ENCODE measurements around the gene FAM20C. TPM values are rescaled to one million over a fixed set of nuclear protein-coding genes. Genes with fewer than 3 reads are reported as not detected.

The FAM20C gene
- total and polyA plus RNA-seq, 2 donors (not counting 3 experiments of a cell fraction or from before 2014, with no cell fraction given) = 14.2 to 34.5 TPM

- intact Hi-C loops (cut with micrococcal nuclease) = no loop called here
- no peak for FAIRE-seq
- POLR2A ChIA-PET = no interaction called here
These were observed 20.4 kb upstream of the FAM20C start for GRCh38 chr7:171912-172515.

More at GRCh38 chr7:171912-172515, 20.4 kb upstream of the FAM20C start:
- Histone ChIP-seq H3K4me1 (ENCODE audit: control insufficient read depth, extremely low read depth, insufficient read depth, low read length) (no peaks in the 10 kb centered on the region), H3K9me1 (replicated peaks; ENCODE audit: control insufficient read depth, extremely low read depth, insufficient read depth, low read length) (no peaks in the 10 kb centered on the region), H3K9me3 (replicated peaks; ENCODE audit: control insufficient read depth, insufficient read depth, low read length) (no peaks in the 10 kb centered on the region), H3K27me3 (ENCODE audit: control insufficient read depth in 2 of 2, insufficient read depth in 2 of 2, low read length in 2 of 2) (no peaks in the 10 kb centered on the region), H2AFZ (ENCODE audit: low read depth, low read length) (no peak overlapping the region), H3K4me3 (replicated peaks in 1 of 3; ENCODE audit: insufficient read depth in 1 of 3, low read depth in 1 of 3, low read length in 3 of 3) (no peak overlapping the region), H3K27ac (ENCODE audit: insufficient read depth, low read depth, low read length) (no peak overlapping the region), H3K9ac (replicated peaks; ENCODE audit: extremely low read depth, insufficient read depth, low read length) (no peak overlapping the region), H4K20me1 (replicated peaks; ENCODE audit: control insufficient read depth, extremely low read depth, insufficient read depth, low read length) (no peaks in the 10 kb centered on the region), H3K36me3 (ENCODE audit: control insufficient read depth in 2 of 2, extremely low read depth in 1 of 2, insufficient read depth in 2 of 2, low read length in 2 of 2) (no peaks in the 10 kb centered on the region), H3K79me2 (ENCODE audit: control insufficient read depth, insufficient read depth, low read length) (no peaks in the 10 kb centered on the region), H3K4me2 (ENCODE audit: insufficient read depth, low read length) (no peak overlapping the region)
- CTCF ChIA-PET = interaction anchor here (1.2 to 2.4 kb wide), 3 partner anchors 16 to 20 kb away, joined by 3 to 8 read pairs (median 4); partner anchors contain the start of gene FAM20C
- TF ChIP-seq EZH2 (IDR thresholded peaks at IDR 0.05; ENCODE audit: borderline replicate concordance, low read depth, low read length, severe bottlenecking) = no peak
- no peak for TF ChIP-seq FOS (IDR thresholded peaks at IDR 0.05; ENCODE audit: borderline replicate concordance, insufficient read depth, low read length)
- TF ChIP-seq POLR2AphosphoS5 (IDR thresholded peaks at IDR 0.05; ENCODE audit: insufficient read depth, low read depth, low read length) = no peak
- TF ChIP-seq POLR2A (IDR thresholded peaks at IDR 0.05; ENCODE audit: low read depth, low read length) = no peak
- TF ChIP-seq MYC (IDR thresholded peaks at IDR 0.05; ENCODE audit: low read depth, low read length) = no peak
- no peak for TF ChIP-seq JUN (IDR thresholded peaks at IDR 0.05; ENCODE audit: borderline replicate concordance, insufficient read depth, insufficient read length, low read depth)
- TF ChIP-seq MAX (IDR thresholded peaks at IDR 0.05; ENCODE audit: insufficient read depth, insufficient read length) = no peak
- TF ChIP-seq CTCF (IDR thresholded peaks at IDR 0.05; ENCODE audit: extremely low read depth in 1 of 2, insufficient read depth in 1 of 2, low read depth in 1 of 2, low read length in 2 of 2) = no peak
- TF ChIP-seq GATA2 (IDR thresholded peaks at IDR 0.05; ENCODE audit: insufficient read depth, insufficient read length, low read depth, low read length) = no peak
- dilution Hi-C loops (cut with MboI; ENCODE audit: extremely low pct_ligation_motif_present, low sequenced_read_pairs) = no loop called here
- no peak for DNase-seq (ENCODE audit: low read depth, low spot score)
- BruUV-seq (replicated peaks) = no TSS peak
